NK-92 (cell line): ENCODE results near the gene ANKRD33.

Experiments
- DNase-seq: peaks from one replicate; lab custom pipeline; 2025; ENCODE audit not compliant: unreplicated experiment; lab: John Stamatoyannopoulos, UW

ANKRD33 gene

GRCh38 chr12:51915003-51915625 lies 27.2 kb downstream of the ANKRD33 start:
- no peak for DNase-seq

- no peak for DNase-seq
Measured at GRCh38 chr12:51915951-51916350, 28.0 kb downstream of the ANKRD33 start.

- DNase-seq, result no peak
Measured at GRCh38 chr12:51917041-51917590, 29.2 kb downstream of the ANKRD33 start.

- no peak for DNase-seq
Measured at GRCh38 chr12:51917746-51918453, 30.0 kb downstream of the ANKRD33 start.

- no peak for DNase-seq
Measured at GRCh38 chr12:51920046-51920445, 32.1 kb downstream of the ANKRD33 start.

- DNase-seq, result no peak
Measured at GRCh38 chr12:51921017-51921725, 33.3 kb downstream of the ANKRD33 start.

- no peak for DNase-seq
Measured at GRCh38 chr12:51922146-51922545, 34.2 kb downstream of the ANKRD33 start.

GRCh38 chr12:51922762-51923505 lies 35.0 kb downstream of the ANKRD33 start:
- no peak for DNase-seq

GRCh38 chr12:51923506-51924365 lies 35.8 kb downstream of the ANKRD33 start:
- no peak for DNase-seq

- no peak for DNase-seq
Measured at GRCh38 chr12:51924551-51925319, 36.8 kb downstream of the ANKRD33 start.

- DNase-seq, result no peak
Measured at GRCh38 chr12:51925346-51926063, 37.6 kb downstream of the ANKRD33 start.

- no peak for DNase-seq
Measured at GRCh38 chr12:51926064-51926632, 38.2 kb downstream of the ANKRD33 start.

GRCh38 chr12:51926718-51927117 lies 38.8 kb downstream of the ANKRD33 start:
- DNase-seq, result no peak

- no peak for DNase-seq
Measured at GRCh38 chr12:51932218-51933076, 44.5 kb downstream of the ANKRD33 start.

GRCh38 chr12:51934080-51934479 lies 46.2 kb downstream of the ANKRD33 start:
- no peak for DNase-seq

- no peak for DNase-seq
Measured at GRCh38 chr12:51937926-51938325, 50.0 kb downstream of the ANKRD33 start.

- no peak for DNase-seq
Measured at GRCh38 chr12:51938726-51939125, 50.8 kb downstream of the ANKRD33 start.
